ENCODE results near the gene NEO1. TPM values are rescaled to one million over a fixed set of nuclear protein-coding genes. Genes with fewer than 3 reads are reported as not detected.

Gene NEO1
- total and polyA plus RNA-seq, 2 experiments from 2014 or later = 39.1 to 64.0 TPM

DNA sequence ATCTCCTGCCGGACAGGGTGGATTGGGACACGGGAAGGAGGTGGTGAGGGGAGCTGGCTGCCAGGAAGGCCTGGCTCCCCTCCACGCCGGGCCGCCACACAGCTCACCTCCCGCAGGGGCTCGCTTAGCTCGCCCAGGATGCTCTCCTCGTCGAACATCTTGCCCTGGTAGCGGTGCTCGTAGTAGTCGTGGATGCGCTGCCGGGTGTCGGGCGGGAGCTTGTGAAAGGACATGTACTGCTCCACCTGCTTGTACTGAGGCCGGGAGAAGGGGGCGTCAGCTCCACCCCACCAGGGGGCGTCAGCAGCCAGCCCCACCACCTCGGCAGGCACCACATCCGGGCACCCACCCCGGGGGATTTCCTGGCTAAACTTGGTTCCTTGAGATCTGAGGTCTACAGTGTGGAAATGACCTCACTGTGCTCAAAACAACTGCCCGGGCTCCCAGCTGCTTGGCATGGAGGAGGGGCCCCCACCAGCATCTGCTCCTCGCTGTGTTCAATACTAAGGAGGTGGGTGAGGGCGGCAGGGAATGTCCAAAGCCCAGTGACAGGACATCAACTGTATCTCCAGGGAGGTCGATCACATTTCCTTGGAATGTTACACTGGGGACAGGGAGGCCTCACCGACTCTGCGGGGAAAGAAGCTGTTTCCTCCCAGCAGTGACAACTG, 273.1 kb downstream of the NEO1 start:
- DNase-seq (ENCODE audit: low spot score) = no peak
- Histone ChIP-seq H4K20me1 (ENCODE audit: insufficient read depth, poor library complexity, severe bottlenecking) (no peaks in the 10 kb centered on the region), H3K9me2 (replicated peaks; ENCODE audit: insufficient read depth) (no peaks in the 10 kb centered on the region), H3K4me1 (ENCODE audit: insufficient read depth) (no peaks in the 10 kb centered on the region), H3K27me3 (no peaks in the 10 kb centered on the region), H3K4me2 (no peak overlapping the region), H2AFZ (no peak overlapping the region), H3K9me3 (ENCODE audit: low read depth) (no peaks in the 10 kb centered on the region), H3K4me3 (no peak overlapping the region), H3K36me3 (replicated peaks; ENCODE audit: insufficient read depth, low read depth) (no peaks in the 10 kb centered on the region), H3K79me2 (no peaks in the 10 kb centered on the region), H3K27ac (no peak overlapping the region)
- 88% methylated on average over 26 of the region's 29 CpGs for WGBS (ENCODE audit: low lambda C conversion rate, missing lambda C conversion rate)
- TF ChIP-seq EZH2 (IDR thresholded peaks at IDR 0.05; ENCODE audit: borderline replicate concordance) (no peak), CTCF (IDR thresholded peaks at IDR 0.05; ENCODE audit: poor library complexity) (no peak), EZH2phosphoT487 (IDR thresholded peaks at IDR 0.05; ENCODE audit: low read depth, severe bottlenecking, unreplicated experiment) (no peak)

GRCh38 chr15:73326157-73326556, 273.9 kb downstream of the NEO1 start:
- Histone ChIP-seq H3K36me3 (replicated peaks; ENCODE audit: insufficient read depth, low read depth) (no peaks in the 10 kb centered on the region), H3K4me2 (no peak overlapping the region), H3K79me2 (no peaks in the 10 kb centered on the region), H3K4me1 (ENCODE audit: insufficient read depth) (no peaks in the 10 kb centered on the region), H3K4me3 (no peak overlapping the region), H3K27ac (no peak overlapping the region), H3K9me3 (ENCODE audit: low read depth) (no peaks in the 10 kb centered on the region), H3K27me3 (no peaks in the 10 kb centered on the region), H3K9me2 (replicated peaks; ENCODE audit: insufficient read depth) (no peaks in the 10 kb centered on the region), H4K20me1 (ENCODE audit: insufficient read depth, poor library complexity, severe bottlenecking) (no peaks in the 10 kb centered on the region), H2AFZ (no peak overlapping the region)
- no peak for TF ChIP-seq CTCF (IDR thresholded peaks at IDR 0.05; ENCODE audit: poor library complexity)
- no peak for TF ChIP-seq EZH2phosphoT487 (IDR thresholded peaks at IDR 0.05; ENCODE audit: low read depth, severe bottlenecking, unreplicated experiment)
- no peak for TF ChIP-seq EZH2 (IDR thresholded peaks at IDR 0.05; ENCODE audit: borderline replicate concordance)
- no peak for DNase-seq (ENCODE audit: low spot score)
- WGBS (ENCODE audit: low lambda C conversion rate, missing lambda C conversion rate) = 73% methylated on average over 4 of the region's 4 CpGs

GRCh38 chr15:73328149-73328820, 276.0 kb downstream of the NEO1 start:
- Histone ChIP-seq H4K20me1 (ENCODE audit: insufficient read depth, poor library complexity, severe bottlenecking) (no peaks in the 10 kb centered on the region), H3K4me1 (ENCODE audit: insufficient read depth) (no peaks in the 10 kb centered on the region), H3K9me3 (ENCODE audit: low read depth) (no peaks in the 10 kb centered on the region), H2AFZ (no peak overlapping the region), H3K4me3 (no peak overlapping the region), H3K4me2 (no peak overlapping the region), H3K9me2 (replicated peaks; ENCODE audit: insufficient read depth) (no peaks in the 10 kb centered on the region), H3K36me3 (replicated peaks; ENCODE audit: insufficient read depth, low read depth) (no peaks in the 10 kb centered on the region), H3K27ac (no peak overlapping the region), H3K79me2 (no peaks in the 10 kb centered on the region), H3K27me3 (no peaks in the 10 kb centered on the region)
- DNase-seq (ENCODE audit: low spot score) = no peak
- no peak for TF ChIP-seq EZH2 (IDR thresholded peaks at IDR 0.05; ENCODE audit: borderline replicate concordance)
- no peak for TF ChIP-seq CTCF (IDR thresholded peaks at IDR 0.05; ENCODE audit: poor library complexity)
- no peak for TF ChIP-seq EZH2phosphoT487 (IDR thresholded peaks at IDR 0.05; ENCODE audit: low read depth, severe bottlenecking, unreplicated experiment)
- 87% methylated on average over 12 of the region's 12 CpGs for WGBS (ENCODE audit: low lambda C conversion rate, missing lambda C conversion rate)

Measured in hepatocyte (in vitro differentiated cells).